ENCODE results near the gene ETV2.
"Not testable (repeated sequence)": the region's sequence is repeated elsewhere in the genome, so short reads cannot be mapped to it uniquely, and the experiment has no call there.

ETV2 gene

DNA sequence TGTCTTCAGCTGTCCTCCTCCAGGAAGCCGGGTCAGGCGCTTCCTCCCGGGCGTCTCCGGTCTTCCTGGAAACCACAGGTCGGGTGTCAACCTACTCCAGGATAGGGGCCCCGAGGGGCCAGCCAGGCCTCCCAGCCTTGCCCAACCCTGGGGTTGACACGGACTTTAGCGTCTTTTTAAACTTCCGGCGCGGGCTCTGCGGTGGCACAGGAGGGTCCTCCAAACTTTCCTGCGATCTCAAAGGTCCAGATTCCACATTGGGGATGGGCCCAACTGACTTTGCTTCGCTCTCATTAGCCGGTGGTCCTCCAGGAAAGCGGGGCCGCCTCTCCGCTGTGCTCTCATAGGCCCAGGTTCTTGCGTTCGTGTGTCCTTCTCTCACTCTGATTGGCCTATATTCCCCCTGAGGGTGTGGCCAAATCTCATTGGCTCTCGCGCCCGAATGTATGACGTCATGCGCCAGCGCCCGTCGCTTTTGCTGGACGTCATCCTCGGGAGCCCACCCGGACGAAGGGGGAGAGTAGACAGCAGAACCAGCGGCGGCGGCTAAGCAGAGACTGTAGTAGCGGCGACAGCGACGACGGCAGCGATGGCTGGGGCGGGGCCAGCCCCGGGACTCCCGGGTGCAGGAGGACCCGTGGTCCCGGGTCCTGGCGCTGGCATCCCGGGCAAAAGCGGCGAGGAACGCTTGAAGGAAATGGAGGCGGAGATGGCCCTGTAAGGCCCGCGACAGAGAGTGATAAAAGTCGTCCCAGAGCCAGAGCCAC, 12.8 kb upstream of the ETV2 start, which contains the start of gene RBM42:
Gene RBM42 (plus strand): TSS at position 472 of the 767 bp plus-strand sequence. CDS start 118 bp downstream, at position 590.
- peak; percentile 98 for DNase-seq

DNA sequence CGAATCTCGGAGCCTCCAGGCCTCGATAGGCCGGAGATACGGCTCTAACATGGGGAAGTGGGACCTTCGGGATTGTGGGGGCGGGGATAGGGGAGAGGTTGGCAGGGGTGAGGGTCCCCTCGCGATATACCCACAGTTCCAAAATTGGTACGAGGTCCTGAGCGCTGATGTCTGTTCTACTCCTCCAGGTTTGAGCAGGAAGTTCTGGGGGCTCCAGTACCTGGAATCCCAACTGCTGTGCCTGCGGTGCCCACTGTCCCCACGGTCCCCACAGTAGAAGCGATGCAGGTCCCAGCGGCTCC, 12.3 kb upstream of the ETV2 start:
- DNase-seq: no peak

DNA sequence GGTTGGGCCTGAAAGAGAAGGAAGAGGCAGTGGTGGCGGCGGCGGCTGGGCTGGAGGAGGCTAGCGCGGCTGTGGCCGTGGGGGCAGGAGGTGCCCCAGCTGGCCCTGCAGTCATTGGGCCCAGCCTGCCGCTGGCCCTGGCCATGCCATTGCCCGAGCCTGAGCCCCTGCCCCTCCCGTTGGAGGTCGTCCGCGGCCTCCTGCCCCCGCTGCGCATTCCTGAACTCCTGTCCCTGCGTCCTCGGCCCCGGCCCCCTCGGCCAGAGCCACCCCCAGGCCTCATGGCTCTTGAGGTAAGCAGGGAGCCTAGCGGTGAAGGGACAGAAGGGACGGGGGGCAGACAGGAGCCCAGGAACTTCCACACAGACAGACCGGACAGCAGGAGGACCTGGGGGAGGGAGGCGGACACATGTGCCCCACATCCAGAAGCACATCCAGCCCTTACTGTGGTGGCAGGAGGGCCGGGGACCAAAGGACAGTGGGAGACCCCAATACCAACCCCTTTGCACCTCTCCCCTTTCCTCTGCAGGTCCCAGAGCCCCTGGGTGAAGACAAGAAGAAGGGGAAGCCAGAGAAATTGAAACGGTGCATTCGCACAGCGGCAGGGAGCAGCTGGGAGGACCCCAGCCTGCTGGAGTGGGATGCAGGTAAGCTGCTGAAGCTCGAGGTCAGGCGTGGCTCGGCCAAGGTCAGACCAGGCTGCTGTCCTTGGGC, 7.7 kb upstream of the ETV2 start:
- DNase-seq: no peak

DNA sequence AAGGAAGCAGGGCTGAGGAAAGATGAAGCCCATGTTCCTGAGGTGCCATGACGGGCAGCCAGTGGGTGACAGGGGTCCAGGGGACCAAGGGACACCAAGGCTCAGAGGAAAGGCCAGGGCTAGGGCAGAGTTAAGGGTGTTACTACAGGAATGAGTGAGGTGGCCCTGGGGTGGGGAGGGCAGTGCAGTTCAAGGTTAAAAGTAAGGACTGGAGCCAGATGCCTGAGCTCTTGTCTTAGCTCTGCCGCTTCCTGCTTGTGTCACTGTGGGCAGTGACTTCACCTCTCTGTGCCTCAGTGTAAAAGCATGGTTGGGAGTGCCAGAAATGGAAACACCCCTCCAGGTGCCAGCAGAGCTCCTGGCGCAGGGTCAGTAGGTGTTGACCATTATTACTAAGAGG, 4.9 kb upstream of the ETV2 start:
- DNase-seq: no peak

DNA sequence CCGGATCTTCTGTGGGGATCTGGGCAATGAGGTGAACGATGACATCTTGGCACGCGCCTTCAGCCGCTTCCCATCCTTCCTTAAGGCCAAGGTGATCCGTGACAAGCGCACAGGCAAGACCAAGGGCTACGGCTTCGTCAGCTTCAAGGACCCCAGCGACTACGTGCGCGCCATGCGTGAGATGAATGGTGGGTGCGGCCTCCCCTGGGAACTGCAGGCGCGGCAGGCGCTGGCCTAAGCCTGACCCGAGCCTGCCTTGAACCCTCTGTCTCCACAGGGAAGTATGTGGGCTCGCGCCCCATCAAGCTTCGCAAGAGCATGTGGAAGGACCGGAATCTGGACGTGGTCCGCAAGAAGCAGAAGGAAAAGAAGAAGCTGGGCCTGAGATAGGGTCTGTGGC, 4.4 kb upstream of the ETV2 start:
- DNase-seq: no peak

DNA sequence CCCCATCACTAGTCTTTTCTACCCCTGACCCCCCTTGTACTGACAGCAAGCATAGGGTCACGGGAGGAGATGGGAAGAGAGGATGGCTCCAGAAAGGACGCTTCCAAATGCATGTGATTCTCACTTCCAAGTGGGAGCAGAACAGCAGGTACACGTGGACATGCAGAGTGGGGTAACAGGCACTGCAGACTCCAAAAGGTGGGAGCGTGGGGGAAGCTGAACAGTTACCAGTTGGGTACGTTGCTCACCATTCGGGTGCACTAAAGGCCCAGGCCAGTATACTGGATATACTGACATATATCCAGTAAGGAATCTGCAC, 2.3 kb upstream of the ETV2 start:
- no peak for DNase-seq

DNA sequence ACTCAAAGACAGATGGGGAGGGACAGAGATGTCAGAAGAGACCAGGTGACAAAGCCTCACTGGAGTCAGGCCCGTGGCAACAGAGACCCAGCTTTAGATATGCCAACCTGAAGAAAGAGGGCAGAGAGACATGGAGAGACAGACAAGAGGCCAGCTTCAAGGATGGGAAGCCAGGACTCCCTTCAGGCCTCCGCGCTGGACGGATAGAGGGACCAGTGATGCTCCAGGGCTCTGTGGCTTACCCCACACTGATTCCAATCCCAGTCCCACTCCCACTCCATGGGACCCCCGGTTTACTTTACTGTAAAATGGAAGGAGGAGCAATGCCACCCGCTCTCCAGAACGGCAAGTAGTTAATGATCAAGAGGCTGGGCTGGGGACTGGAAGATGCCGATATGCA, 1.7 kb upstream of the ETV2 start:
- no peak for DNase-seq

DNA sequence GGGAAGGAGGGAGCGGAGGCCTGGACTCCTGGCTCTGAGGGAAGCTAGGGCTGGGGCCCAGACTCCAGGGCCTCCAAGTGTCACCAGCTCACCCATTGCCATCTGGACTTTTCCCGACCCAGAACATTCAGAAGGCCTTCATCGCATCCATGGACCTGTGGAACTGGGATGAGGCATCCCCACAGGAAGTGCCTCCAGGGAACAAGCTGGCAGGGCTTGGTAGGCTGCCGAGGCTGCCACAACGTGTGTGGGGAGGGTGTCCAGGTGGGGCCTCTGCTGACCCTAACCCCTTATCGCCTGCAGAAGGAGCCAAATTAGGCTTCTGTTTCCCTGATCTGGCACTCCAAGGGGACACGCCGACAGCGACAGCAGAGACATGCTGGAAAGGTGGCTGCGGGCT, 767 bp downstream of the ETV2 start:
- DNase-seq: no peak

DNA sequence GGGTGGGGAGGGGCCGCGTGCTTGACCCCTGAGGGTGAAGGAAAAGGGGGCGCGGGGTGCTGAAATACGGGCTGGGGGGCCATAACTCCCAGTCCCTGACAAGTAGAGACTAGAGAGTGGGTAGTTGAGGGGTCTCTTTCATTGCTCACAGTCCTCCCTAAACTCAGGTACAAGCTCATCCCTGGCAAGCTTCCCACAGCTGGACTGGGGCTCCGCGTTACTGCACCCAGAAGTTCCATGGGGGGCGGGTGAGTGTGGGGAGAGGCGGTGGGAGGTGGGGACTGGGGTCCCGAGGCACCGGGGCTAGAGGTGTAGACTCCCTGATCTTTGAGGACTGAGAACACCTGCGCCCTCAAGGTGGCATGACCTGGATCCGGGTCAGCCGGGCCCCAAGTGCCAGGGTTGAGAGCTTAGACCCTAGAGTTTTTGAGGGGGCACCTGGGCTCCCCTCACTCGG, 1.3 kb downstream of the ETV2 start:
- DNase-seq: no peak

DNA sequence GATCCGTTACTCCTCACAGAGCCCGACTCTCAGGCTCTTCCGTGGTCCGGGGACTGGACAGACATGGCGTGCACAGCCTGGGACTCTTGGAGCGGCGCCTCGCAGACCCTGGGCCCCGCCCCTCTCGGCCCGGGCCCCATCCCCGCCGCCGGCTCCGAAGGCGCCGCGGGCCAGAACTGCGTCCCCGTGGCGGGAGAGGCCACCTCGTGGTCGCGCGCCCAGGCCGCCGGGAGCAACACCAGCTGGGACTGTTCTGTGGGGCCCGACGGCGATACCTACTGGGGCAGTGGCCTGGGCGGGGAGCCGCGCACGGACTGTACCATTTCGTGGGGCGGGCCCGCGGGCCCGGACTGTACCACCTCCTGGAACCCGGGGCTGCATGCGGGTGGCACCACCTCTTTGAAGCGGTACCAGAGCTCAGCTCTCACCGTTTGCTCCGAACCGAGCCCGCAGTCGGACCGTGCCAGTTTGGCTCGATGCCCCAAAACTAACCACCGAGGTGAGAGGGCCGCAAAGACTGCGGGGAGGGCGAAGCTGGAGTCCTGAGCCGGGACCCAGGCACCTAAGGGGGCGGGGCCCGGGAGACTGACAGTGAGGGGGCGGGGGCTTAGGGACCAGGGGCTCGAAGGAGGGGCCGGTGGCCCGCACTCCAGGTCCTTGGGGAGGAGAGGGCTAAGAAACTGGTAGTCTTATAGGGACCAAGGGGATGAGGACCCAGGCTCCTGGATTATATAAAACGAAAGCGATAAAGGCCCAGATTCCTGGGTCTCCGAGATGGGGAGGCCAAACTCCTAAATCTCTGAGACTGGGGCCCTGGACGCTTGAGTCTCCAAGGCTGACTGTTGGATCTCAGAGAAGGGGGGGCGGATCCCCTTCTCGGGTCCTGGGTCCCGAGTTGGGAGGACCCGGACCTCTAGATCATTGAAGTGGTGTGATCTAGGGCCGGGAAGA, 2.0 kb downstream of the ETV2 start:
- DNase-seq: peak; percentile 90

DNA sequence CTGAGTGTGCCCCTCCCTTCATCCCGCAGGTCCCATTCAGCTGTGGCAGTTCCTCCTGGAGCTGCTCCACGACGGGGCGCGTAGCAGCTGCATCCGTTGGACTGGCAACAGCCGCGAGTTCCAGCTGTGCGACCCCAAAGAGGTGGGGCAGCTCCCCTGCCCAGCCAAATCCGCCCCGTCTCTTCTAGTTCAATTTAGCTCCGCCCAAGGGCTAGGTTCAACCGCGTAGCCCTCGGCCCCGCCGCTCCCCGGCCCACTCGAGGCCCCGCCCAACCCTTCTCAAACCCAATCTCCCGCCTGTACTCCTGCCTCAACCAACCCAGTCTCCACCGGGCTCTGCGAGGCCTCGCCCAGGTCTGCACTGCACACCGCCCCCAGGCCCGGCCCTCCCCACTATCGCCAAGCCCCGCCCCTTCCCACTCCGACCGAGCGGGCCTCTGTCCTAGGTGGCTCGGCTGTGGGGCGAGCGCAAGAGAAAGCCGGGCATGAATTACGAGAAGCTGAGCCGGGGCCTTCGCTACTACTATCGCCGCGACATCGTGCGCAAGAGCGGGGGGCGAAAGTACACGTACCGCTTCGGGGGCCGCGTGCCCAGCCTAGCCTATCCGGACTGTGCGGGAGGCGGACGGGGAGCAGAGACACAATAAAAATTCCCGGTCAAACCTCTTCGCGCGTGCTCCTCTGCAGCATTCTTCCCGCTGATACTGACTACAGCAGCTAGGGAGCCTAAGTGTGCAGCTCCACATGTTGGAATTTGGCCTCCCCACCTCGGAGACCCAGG, 2.9 kb downstream of the ETV2 start:
- peak; percentile 98 for DNase-seq

DNA sequence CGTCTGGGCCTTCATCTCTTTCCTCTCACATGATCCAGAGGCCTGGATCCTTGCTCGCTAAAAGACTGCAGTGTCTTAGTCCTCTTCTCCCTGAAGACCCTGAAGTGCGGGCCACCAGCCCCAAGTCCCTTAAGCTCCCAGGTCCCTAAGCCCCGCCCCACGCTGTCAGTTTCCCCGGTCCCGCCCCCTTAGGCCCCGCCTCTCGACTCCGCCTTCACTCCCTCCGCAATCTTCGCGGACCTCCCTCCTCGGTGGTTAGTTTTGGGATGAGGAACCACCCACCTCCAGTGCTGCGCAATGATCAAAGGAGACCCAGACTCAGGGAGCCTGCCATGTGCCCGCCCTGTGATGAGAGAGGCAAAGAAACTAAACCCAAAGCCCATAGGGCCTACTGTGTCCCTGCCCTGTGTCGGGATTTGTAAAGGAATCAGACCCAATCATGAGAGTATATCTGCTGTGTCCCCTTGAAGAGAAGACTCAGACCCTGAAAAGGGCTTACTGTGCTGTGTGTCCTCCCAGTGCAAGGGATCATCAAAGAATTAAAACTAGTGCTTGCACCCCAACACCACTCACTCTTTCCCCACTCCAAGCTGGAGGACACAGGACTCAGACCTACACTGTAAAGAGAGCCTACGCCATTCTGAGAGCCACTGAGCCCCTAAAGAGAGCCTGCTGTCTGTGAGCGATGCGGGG, 3.6 kb downstream of the ETV2 start:
- DNase-seq: peak; percentile 77

DNA sequence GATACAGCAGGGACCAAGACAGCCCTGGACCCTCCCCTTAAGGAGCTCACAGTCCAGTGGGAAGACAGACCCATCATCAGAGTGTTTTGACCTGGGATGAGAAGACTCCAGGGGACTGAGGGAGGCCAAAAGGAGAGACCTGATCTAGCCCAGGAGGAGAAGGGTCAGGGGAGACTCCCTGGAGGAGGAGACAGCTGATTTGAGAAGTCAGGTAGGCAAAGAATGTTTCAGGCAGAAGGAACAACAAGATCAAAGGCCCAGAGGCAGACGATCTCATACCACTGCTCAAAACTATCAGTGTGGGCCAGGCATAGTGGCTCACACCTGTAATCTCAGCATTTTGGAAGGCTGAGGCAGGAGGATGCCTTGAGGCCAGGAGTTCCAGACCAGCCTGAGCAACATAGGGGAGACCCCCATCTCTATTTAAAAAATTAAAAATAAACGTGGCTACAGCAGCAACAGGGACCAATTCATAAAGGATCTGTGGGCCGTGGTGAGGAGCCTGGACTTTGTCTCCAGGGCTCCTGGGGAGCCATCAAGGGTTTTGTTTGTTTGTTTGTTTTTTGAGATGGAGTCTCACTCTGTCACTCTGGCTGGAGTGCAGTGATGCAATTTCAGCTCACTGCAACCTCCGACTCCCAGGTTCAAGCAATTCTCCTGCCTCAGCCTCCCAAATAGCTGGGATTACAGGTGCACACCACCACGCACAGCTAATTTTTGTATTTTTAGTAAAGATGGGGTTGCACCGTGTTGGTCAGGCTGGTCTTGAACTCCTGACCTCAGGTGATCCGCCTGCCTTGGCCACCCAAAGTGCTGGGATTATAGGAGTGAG, 4.4 kb downstream of the ETV2 start:
- no peak for DNase-seq

DNA sequence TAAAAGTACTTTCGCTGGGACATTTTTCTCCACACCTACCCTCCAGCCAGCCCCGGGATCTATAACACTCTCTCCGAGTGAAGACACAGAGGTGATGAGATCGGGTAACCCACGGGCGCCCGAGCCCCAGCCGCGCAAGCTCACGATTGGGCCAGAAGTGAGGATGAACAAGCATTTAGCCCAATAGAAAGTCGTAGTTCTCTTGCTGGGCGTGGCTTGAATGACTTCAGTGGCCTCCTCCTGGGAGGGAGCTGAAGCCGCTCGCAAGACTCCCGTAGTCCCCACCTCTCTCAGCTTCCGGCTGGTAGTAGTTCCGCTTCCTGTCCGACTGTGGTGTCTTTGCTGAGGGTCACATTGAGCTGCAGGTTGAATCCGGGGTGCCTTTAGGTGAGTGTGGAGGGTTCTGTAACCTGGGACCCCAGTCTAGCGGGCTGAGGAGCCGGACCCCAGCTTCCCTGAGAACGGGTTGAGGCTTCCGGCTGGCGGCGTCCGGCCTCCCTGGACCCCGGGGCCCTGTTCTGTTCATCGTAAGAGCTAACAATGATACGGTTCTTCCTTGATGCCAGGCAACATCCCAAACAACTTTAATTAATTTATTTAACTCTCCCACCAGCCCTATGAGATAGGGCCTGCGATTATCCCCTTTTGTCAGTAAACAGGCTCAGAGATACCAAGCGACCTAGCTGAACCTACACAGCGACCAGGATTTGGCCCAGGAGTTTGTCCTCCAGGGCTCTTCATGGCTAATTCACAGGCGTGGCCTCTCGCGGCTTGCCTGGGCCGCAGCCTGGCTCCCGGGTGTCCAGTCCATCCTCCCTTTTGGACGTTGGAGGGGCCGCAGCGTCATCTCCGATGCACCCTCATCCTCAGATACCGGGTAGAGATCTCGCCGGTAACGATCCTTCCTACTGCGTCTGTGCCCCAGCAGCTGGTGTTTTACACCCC, 6.7 kb downstream of the ETV2 start, which contains the start of gene COX6B1:
Gene COX6B1 (plus strand): TSS at position 307 of the 945 bp plus-strand sequence. CDS start 2,921 bp downstream, outside the sequence.
- peak; percentile 96 for DNase-seq

DNA sequence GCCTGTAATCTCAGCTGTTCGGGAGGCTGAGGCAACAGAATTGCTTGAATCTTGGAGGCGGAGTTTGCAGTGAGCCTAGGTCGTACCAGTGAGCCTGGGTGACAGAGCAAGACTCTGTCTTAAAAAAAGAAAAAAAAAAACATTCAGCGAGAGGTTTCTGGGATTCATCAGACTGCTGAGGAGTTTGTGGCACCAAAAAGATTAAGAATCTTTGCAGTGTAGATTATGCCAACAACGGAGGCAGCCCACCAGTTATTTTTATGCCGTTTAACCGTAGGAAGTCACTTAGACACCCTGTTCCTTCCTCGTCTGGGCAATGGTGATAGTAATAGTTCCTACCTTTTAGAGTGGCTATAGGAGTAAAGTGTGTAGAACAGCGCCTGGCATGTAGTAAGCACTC, 9.0 kb downstream of the ETV2 start:
- no peak for DNase-seq

DNA sequence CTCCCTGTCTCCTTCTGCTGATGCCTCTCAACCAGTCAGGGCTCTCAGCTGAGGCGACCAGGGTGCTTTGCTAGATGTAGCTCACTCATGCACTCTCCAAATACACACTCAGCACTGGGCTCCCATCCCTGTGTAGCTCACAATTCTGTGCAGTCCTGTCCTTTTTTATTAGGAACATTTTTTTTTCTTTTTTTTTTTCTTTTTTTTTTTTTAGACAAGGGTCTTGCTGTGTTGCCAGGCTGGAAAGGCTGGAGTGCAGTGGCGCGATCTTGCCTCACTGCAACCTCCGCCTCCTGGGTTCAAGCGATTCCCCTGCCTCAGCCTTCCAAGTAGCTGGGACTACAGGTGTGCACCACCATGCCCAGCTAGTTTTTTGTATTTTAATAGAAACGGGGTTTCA, 13.3 kb downstream of the ETV2 start:
- not testable (repeated sequence) for DNase-seq

DNA sequence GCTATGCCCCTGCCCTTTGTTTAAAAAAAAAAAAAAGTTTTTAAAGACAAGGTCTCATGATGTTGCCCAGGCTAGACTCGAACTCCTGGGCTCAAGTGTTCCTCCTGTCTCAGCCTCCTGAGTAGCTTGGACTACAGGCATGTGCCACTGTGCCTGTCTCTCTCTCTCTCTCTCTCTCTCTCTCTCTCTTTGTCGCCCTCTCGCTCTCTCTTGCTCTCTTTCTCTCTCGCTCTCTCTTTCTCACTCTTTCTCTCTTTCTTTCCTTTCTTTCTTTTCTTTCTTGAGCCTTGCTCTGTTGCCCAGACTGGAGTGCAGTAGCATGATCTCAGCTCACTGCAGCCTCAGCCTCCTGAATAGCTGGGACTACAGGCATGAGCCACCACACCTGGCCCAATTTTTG, 14.1 kb downstream of the ETV2 start:
- DNase-seq: no peak

DNA sequence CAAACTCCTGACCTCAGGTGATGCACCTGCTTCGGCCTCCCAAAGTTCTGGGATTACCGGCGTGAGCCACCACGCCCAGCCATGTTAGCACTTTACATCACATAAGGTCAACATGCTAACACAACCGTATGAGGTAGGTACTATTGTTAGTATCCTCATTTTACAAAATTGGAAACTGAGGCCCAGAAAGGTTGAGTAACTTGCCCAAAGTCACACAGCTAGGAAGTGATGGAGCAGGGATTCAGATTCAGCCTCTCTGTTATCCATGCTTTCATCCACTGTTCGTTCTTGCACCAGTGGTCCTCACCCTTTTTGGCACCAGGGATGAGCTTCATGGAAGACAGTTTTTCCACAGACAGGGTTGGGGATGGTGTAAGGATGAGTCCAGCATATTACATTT, 15.2 kb downstream of the ETV2 start:
- DNase-seq: no peak

DNA sequence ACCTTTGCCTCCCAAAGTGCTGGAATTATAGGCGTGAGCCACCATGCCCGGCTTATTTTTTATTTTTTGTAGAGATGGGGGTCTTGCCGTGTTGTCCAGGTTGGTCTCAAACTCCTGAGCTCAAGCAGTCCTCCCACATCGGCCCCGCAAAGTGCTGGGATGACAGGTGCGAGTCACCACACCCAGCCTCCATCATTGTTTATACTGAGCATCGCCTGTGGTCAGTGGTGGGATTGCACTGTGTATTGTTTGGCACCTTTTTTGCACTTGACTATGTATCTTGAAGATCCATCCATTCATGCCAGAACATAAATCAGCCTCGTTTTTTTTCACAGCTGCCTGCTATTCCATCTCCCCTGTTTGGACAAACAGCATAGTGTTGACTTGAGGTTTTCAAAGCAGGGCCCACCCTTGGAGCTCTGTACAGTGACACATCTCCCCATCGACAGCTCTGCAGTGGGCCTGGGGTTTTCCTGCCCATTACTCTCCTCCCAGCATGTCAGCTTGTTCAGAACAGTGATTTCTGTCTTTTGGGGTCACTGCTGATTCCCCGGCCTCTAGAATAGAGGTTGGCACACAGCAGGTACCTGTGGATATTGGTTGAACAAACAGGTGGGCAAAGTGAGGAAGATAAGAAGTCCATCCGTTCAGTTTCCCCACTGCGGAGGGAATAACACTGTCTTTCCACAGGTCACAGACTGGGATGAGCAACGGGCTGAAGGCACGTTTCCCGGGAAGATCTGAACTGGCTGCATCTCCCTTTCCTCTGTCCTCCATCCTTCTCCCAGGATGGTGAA, 16.6 kb downstream of the ETV2 start:
- no peak for DNase-seq

All from right hindlimb (tissue), 1 donor.